Hematopoietic multipotent progenitor cell treated with erythropoietin and hydrocortisone succinate and interleukin-3 and kit ligand, for 6 days (in vitro differentiated cells): ENCODE measurements around the gene UNC13A.
A peak's percentile ranks its signal among the peaks of the same experiment; 100 is the strongest.
"Not testable (repeated sequence)": the region's sequence is repeated elsewhere in the genome, so short reads cannot be mapped to it uniquely, and the experiment has no call there.

Experiments
- DNase-seq: peaks from one replicate; pipeline ENCODE4 v3.0.0-alpha.2; 2015

Gene UNC13A

DNA sequence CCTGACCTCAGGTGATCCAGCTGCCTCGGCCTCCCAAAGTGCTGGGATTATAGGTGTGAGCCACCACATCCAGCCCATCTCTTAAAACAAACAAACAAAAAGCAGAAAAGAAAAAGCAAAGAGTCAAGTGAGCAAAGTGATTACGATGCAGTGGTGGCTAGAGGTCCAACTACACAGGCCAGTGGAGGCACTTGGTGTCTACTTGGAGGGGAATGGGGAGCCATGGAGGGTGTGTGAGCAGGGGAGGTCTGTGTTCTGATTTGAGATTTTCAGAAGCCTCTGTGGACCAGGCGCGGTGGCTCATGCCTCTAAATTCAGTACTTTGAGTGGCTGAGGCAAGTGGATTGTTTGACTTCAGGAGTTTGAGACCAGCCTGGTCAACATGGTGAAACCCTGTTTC lies 126.1 kb downstream of the UNC13A start:
- DNase-seq = no peak

GRCh38 chr19:17560205-17560595 lies 128.0 kb downstream of the UNC13A start:
- no peak for DNase-seq

DNA sequence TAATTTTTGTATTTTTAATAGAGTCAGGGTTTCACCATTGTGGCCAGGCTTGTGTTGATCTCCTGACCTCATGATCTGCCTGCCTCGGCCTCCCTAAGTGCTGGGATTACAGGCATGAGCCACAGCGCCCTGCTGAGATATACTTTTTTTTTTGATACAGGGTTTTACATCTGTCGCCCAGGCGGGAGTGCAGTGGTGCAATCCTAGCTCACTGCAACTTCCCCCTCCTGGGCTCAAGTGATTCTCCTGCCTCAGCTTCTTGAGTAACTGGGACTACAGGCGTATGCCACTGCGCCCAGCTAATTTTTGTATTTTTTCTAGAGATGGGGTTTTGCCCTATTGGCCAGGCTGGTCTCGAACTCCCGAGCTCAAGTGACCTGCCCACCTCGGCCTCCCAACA lies 130.7 kb downstream of the UNC13A start:
- peak; percentile 42 for DNase-seq

DNA sequence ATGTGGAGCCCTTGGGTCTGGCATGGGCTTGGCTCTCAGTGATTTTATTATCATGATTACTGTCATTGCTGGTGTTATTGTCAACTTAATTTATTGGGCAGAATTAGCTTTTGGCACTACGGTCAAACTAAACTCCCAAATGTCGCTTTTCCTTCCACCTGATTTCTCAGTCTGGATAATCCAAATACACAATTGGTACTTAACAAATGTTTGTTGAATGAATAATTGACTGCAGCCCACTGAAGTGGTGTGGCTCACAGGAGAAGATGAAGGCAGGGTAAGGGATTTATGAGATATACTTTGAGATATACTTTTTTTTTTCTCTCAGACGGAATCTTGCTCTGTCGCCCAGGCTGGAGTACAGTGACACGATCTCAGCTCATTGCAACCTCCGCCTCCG lies 131.2 kb downstream of the UNC13A start:
- DNase-seq = no peak

GRCh38 chr19:17555929-17556813 lies 132.0 kb downstream of the UNC13A start:
- DNase-seq = peak; percentile 83

- peak; percentile 100 for DNase-seq
Observed at GRCh38 chr19:17555480-17555928, 132.7 kb downstream of the UNC13A start, which contains the start of gene COLGALT1. TSS of gene COLGALT1 (plus strand) at chr19:17555649. CDS start at chr19:17555714, 65 bp downstream.

- DNase-seq = no peak
Observed at GRCh38 chr19:17554968-17555479, 133.1 kb downstream of the UNC13A start.

DNA sequence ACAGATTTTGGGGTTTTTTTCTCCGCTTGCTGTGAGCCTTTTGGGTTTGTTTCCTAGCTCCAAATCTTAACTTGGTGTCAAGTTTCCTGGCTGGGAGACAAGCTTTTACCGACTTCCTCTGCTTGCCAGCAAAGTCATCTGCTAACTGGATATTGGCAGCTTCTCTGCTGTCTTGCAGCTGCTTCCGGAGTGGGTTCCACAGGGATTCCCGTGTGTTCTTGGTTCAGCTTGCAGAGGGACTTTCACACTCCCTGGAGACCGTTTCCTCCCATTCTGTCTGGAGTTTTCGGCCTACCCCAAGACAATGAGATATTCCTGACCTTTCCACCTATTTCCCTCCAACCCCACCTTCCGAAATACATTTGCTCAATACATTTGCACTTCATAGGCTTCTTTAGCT lies 134.9 kb downstream of the UNC13A start:
- no peak for DNase-seq

DNA sequence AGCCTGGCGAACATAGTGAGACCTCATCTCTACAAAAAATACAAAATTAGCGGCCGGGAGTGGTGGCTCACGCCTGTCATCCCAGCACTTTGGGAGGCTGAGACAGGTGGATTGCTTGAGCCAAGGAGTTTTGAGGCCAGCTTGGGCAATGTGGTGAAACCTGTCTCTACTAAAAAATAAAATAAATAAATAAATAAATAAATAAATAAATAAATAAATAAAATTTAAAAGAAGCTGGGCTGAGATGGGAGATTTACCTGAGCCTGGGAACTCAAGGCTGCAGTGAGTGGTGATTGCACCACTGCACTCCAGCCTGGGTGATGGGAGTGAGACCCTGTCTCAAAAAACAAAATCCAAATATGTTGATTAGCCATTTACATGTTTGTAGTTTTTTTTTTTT lies 135.4 kb downstream of the UNC13A start:
- not testable (repeated sequence) for DNase-seq
